ENCODE results near the gene POLA1. TPM values are rescaled to one million over a fixed set of nuclear protein-coding genes. Genes with fewer than 3 reads are reported as not detected.

The POLA1 gene
- total RNA-seq, 1 donor from 2014 or later: 40.1 TPM

DNA sequence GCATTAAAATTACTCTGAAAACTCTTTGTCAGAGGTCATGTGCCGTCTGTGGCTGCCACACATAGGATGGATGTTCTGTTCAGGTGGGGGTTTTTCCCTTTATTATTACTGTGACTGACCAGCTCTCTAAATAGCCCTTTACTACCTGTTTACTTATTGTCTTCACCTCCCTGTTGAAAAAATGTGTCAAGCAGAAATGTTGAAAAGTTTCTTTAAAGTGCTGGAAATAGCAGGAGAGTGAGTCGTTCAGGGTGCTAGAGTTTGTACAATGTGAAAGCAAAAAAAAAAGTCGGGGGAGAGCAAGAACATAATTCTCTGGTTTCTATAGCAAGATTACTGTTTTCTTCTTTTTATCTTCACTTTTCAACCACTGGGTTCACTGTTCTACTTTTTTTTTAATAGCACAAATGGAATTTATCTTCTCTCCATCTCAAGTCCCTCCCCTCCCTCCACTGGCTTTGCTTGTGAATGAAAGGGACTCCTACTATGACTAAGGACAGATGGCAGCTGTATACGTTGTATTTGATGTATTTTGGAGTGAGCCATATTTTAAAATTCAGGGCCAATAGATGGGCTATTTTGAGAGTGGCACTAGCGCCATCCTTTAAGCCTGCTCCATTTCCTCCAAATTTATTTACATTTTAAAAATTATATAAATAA lies 288.7 kb downstream of the POLA1 start:
- DNase-seq: no peak

DNA sequence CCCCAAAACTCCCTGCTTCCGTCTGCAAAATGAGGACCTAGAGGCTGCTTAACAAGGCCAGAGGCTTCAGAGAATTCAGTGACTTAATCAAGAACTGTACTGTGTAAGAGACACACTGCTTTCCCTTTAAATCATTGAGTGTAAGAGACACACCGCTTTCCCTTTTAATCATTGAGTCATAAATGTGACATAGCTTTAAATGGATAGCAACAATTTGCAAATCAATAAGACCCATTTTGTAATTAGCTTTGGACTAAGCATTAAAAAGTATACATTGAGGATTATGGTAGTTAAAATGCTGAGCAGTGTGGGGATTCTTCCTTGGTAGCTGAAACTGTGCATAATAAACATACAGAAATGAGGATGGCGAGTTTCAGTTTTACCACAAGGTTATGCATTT lies 290.2 kb downstream of the POLA1 start:
- DNase-seq: no peak

DNA sequence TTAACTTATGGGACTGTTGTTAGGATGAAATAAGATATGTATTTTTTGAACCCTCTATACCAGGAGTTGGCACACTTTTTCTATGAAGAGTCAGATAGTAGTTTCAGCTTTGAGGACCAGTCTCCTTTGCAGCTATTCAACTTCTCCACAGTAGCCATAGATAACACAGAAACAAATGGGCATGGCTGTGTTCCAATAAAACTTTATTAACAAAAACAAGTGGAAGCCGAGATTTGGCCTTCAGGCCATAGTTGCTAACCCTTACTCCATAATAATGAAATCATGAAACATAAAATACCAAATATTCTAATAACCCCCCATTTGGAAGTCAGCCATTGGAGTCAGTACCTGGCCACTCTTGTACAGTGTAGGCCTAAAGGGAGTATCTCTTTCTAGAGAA lies 291.4 kb downstream of the POLA1 start:
- no peak for DNase-seq

DNA sequence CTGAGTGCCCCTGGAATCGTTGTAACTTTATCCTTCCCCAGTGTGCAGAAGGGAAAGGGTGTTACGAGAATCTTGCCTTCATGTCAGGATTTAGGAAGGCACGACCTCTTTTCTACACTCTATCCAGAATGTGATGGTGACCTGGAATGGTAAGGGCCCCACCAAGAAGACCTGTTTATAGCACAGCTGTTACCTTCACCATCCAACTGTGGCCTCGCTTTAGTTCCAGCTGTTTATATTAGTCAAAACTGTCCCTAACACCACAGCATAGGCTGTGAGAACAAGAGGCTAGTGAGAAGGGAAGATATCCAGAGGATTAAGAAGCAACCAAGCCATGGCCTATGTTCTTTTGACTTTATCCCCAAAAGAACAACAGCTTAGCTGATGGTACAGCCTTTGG lies 294.0 kb downstream of the POLA1 start:
- no peak for DNase-seq

DNA sequence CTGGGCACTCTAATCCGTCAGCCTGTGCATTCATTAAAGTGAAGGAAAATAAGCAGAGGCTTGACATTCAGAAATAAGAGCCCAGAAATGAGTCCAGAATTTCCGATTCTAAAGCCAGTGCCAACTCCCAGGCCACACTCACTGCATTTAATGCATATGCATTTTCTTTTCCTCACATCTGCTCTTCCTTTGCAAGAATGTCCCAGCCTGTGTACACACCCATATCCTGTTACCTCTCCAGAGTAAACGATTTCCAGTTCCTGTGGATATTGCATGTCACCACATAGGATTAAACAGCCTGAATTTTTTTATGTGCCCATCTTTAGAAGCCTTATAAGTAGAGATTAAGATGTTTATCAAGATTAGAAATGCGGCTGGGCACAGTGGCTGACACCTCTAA lies 294.6 kb downstream of the POLA1 start:
- DNase-seq: no peak

DNA sequence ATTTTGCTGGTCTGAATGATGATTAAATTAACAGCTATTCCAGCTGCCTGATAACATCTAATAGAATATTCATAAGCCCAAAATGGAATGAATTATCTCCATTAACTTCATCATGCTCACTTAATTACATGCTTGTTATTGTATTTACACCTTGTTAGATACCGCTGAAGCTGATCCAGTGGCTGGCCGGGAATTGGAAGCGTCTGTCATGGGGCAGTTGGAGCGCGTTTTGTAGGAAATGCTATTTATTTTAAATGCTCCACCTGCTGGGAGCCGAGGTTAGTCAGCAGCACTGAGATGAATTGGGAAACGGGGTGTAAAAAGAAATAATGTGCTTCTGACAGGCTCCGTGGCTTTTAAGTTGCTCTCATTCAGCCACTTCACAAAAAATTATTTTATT lies 296.8 kb downstream of the POLA1 start:
- DNase-seq: no peak

DNA sequence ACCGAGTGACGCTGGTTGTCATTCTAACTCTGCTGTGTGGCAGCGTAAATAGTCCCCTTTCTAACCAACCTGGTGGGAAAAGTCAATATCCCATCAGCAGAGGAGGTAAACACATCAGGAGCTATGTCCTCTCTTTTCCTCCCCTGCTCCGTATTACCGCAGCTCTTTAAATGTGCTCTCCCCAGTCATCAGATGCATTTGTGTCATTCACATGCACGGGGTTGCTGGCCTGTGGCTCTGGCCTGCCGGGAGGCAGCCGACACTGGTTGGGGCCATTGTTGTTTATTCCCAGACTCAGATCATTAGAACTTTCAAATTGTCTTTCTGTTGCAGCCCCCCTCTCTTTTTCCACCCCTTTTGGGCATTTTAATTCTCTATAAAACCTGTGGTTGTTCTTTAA lies 300.2 kb downstream of the POLA1 start:
- DNase-seq: no peak

DNA sequence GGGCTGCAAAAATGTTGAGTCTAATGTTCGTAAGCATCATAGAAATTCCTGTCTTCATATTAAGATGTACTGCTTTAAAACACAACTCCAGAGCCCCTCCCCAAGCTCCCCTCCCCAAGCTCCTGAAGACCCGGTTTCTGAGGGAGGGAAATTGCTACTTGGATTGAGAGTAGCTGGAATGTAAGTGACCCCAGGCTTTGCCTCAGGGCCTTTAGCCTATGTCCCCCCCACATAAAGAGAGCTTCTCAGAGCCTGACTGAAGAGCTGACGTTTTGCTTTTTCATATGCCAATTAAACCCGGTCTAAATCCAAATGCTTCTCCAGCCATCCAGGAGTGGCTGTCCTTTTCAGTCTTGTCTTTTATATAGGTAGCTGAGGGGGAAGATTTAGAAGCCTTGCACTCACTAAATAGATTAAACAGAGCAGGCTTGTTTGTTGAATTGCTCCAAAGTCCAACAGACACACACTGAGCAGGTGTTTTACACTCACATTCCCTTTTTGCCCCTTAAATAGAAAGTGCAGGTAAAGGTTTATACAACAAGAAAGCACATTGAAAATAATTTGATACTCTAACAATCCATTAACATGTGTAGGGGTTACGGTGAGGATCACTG lies 302.5 kb downstream of the POLA1 start:
- DNase-seq: no peak

DNA sequence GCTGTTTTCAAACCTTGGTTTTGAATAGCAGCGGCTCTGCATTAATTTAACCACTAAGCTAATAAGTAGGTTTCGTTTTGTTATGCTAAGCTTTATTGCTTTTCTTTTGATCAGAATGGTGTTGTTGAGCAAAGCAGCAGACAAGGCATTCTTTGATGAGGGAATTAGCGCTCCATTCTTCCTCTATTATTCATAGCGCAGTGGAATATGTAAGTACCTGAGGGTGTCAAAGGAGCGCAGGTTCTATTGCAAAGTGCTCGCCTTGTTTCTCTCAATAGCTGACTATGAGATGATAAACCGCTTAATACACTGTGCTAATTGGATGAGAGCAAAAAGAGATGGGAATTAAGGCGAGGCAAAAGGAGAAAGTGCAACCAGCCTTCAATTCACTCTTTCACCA lies 305.8 kb downstream of the POLA1 start:
- DNase-seq: no peak

DNA sequence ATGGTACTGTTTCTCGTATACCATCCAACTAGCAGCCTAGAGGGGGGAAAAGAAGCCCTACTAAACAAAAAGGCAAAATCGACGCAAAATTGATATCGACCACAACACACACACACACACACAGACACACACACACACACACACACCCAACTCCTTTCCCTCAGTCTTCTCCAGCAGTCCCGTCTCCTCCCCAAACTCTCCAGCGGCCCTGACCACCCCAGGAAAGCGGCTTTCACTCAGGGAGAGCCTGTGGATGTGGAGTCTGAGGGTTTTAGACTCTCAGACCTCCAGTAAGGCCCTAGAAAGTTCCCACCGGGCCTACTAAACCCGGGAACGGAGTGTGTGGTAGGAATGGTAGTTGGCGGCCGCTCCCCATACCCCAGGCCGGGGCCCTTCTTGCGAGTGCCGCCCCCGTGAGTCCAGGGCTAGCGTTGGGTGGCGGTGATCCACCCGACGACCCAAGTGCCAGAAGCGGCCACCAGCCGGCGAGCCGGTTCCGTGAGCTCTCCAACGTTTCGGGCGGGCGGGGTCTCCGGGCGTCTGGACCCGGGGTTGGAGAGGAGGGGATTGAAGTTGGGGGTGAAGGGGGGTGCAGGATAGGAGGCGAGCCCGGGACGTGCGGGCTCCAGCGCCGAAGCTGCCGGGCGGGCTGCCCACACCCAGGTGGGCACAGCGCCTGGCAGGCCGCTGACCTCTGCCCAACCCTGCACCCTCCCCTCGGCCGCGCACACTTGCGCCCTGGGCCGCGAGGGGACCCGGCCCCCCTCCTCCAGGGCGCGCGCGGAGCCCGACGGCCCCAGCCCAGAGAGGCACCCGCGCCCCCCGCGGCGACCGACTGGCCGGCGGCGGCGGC lies 308.3 kb downstream of the POLA1 start:
- DNase-seq: no peak

DNA sequence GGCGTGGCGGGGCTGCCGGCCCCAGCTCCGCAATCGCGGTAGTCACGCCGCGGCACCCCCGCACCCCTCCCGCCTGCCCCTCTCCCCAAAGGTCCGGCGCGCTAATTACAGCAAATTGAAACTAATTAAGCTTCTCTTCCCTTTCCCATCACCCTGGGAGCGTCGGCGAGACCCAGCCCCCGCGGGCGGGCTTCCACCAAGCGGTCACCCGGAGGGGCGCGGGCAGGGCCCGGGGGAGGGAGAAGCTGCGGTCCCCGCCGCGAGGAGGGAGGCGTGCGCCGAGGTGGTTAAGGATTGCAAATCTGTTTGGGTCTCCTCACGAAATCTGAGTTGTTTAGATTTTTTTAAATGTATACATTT lies 308.9 kb downstream of the POLA1 start:
- no peak for DNase-seq

DNA sequence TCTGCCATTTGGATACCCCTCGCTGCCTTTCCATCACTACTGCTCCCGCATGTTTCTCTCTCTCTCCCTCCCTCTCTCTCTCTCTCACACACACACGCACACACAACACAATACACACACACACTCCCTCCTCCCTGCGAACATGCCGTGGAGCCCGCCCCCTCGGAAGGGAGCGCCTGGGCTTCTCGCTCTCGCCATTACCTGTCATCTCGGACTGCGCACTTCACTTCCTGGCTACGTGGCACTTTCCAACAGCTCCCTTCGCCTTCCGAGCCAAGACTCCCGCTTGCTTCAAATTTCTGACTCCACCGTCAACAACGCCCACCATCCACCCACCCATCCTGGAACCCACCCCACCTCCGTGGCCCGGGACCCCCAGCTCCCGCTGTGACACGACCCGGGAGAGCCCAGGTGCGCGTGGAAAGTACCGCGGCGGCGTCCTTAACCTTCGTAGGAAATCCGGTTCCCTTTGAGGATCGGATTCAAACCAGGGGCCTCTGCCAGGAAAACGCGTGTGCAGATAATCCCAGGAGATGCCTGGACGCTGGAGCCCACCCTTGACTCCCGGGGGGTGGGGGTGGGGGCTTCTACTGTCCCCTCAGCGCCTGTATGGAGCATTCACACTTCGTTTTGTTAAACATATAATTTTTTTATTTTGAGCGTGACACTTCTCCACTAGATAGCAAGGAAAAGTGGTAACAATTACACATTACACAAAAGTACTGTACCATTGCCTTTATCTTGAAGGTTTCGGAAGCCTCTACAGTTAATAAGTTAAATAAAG lies 309.5 kb downstream of the POLA1 start:
- DNase-seq: no peak

DNA sequence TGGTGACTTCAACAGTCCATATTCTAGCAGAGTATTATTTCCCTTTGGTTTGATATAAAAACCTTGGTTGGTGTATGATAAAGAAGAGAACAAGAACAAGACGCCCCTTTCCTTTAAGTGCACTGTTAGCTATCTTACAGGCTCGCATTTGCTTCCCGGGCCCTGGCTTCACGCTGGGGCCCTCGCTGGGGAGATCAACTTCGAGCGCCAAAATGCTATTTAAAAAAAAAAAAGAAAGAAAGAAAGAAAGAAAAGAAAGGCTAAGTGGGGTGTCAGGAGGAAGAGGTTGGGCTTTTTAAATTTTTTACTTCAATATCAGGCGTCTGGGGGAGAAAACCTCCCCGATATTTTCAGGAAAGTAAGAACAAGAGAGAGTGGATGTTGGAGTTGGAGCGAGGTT lies 310.3 kb downstream of the POLA1 start:
- DNase-seq: no peak

DNA sequence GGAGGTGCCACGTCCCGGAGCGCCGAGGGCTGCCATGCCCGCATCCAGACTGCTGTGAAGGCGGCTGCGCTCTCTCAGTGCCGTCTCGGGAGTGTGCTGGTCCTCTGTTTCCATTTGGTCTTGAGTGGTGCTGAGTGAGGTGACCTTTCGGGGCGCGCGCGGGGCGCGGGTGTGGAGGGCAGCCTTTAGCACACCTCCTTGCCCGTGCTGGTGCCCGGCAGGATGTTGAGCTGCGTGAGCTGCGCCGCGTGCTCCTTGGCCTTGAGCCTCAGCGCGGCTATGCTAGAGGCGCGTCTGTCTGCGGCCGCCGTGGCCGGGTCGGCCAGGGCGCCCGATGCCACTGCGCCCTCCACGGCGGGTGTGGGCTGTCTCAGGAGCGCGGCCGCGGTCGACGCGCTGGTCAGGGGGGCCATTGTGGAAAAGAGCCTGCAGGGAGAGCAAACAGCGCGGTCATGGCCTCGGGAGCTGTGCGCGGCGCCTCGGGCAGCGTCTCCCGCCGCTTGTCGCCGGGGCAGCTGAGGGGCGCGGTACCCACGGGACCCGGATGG lies 310.8 kb downstream of the POLA1 start:
- no peak for DNase-seq

DNA sequence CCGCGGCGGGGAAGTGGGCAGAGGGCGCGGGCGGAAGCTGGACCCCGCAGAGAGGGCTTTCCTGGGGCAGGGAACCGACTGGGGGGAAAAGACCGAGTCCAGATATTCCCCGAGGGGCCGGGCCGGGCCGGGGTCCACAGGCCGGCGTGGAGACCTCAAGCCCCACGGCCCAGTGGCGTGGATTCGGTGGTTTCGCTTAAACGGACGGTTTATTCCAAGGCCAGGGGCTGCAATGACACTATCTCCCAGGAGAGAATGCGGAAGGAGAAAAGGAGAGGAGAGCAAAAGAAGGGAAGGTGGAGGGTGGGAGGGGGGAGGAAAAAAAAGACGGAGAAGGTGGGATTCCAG lies 311.3 kb downstream of the POLA1 start:
- no peak for DNase-seq

DNA sequence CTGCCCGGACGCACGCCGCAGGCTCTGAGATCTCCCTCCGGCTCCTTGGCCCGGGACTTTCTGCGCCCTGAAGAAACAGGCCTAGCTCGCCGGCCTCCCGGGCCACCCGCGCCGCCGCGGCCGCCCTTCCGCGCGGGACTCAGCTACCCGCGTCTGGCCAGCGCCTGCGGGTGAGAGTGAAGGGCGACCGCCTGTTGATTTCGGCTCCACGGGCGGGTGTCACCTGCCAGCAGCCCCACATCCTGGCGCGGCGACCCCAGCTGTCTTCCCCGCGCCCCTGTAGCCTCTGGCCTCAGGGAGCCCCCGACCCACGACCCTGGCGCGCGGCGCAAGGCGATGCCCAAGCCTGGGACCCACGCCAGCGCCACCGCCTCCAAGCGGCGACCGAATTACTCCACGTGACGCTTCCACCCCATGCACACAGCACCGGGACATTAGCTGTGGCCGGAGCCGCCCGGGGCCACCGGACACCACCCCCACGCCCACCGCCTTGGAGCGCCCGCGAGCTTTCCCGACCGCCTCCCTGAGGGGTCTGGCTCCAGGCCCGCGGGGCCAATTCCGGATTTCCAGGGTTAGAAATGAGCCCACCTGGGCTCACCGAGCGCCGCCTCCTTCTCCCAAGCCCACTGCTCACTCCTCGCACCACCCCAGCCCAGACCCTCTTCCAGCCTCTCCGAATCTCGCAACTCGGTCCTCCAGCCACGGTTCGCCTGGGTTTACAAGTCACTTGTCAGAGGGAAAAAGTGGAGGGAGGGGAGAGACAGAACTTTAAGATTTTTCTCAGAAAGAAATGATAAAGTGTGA lies 311.9 kb downstream of the POLA1 start:
- DNase-seq: no peak

DNA sequence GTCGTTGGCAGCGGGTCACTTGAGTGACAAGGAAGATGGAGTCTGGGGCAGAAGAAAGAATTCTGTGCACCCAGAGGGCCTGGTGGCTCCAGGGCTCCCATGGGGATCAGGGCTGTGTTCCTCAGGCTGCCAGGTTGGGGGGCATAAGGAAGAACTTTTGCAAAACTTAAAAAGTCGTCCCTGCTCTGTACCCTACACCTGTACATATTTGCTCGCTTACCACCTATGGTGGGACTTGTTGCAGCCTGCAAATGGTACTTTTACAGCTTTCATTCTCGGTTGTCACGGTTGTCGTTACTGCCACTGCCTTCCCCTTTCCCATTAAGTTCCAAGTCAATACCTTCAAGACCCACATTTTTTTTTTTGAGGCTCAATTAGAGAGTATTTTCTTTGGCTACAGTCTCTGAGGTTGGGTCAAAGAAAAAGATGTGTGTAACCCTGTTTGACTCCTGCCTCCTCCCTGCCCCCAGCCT lies 312.9 kb downstream of the POLA1 start:
- DNase-seq: no peak

DNA sequence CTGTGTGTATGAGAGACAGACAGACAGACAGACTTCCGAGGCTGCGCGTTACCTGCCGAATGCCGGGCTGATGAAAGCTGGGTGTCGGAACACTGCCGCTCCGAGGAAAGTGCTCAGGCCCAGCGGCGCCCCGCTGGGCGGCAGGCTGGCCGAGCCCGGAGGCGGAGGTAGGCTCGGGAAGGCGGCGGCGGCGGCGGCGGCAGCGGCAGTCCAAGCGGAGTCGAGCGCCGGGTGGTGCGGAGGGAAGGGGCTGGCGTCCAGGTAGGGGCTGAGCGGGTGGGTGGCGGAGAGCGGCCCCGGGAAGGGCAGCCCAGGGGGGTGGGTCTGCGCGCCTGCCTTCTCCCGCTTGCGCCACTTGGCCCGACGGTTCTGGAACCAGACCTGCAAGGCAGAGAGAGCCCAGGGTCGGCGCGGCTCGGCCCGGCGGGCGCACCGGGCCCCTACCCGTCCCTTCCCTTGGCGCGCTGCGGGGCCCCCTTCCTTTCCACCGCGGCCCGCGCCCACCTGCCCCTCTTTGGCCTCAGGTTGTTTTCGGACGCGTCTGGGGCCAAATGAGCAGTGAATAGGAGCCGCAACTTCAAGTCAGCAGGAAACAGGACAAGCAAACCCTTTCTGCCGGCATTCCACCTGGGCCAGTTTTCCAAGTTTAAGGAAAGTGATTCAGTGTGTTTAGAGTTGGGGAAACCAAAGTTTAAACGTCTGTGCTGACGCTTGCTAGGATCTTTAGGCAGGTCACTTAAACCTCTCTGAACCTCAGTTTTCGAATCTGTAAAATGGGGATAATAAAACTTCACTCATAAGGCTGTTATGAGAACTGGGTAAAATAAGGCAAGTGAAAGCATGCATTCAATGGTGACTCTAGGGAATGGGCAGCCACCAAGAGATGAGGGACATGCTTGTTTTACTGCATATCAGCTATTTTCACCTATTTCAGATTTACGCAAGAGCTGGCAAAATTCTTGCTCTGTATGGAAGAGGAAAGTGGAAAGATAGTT lies 313.6 kb downstream of the POLA1 start:
- no peak for DNase-seq

DNA sequence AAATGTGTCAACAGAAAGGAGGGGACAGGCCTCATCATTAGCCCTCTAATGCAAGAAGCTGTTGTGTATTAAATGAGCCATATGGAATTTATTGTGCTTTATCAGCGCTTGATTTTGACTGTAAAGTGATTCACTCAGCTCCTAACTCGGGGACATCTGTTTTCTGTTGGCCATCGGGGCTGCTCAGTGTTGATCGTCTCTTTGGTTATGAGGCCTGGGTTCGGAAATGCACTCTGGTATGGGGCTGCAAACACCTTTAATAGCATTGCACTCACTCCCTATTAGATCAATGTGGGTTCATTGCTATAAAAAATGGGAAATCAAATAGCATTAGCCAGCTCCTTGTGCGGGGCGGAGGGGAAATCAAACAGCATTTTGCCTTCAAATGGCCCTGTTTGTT lies 315.7 kb downstream of the POLA1 start:
- DNase-seq: no peak
